Stimulated activated CD4-positive, alpha-beta T cell treated with anti-CD3 and anti-CD28 coated beads, Interleukin-12 subunit alpha, Interleukin-12 subunit beta, amount 100 ng/mL, for 4 hours (primary cell): ENCODE results near the gene STAT4.
A peak's percentile ranks its signal among the peaks of the same experiment; 100 is the strongest.

ENCODE experiments used
- DNase-seq: peaks from one replicate; pipeline ENCODE4 v3.0.0-alpha.2; 2020

The STAT4 gene

GRCh38 chr2:191144217-191144616, 6.6 kb downstream of the STAT4 start:
- no peak for DNase-seq

GRCh38 chr2:191143791-191144190, 7.0 kb downstream of the STAT4 start:
- no peak for DNase-seq

- DNase-seq = no peak
These were observed 21.9 kb downstream of the STAT4 start for GRCh38 chr2:191128911-191129304.

- DNase-seq = no peak
These were observed 22.5 kb downstream of the STAT4 start for GRCh38 chr2:191128172-191128910.

GRCh38 chr2:191127235-191127634, 23.6 kb downstream of the STAT4 start:
- DNase-seq = no peak

GRCh38 chr2:191126386-191127085, 24.3 kb downstream of the STAT4 start:
- DNase-seq = no peak

GRCh38 chr2:191125646-191126045, 25.1 kb downstream of the STAT4 start:
- DNase-seq = no peak

GRCh38 chr2:191122638-191123294, 28.0 kb downstream of the STAT4 start:
- no peak for DNase-seq

GRCh38 chr2:191117341-191117740, 33.5 kb downstream of the STAT4 start:
- DNase-seq = no peak

GRCh38 chr2:191115804-191116203, 35.0 kb downstream of the STAT4 start:
- no peak for DNase-seq

GRCh38 chr2:191115391-191115790, 35.4 kb downstream of the STAT4 start:
- peak; percentile 21 for DNase-seq

GRCh38 chr2:191114403-191114886, 36.3 kb downstream of the STAT4 start:
- peak; percentile 13 for DNase-seq

- DNase-seq = no peak
These were observed 37.0 kb downstream of the STAT4 start for GRCh38 chr2:191113761-191114160.

- DNase-seq = no peak
These were observed 38.3 kb downstream of the STAT4 start for GRCh38 chr2:191112448-191112901.

GRCh38 chr2:191109888-191110287, 40.9 kb downstream of the STAT4 start:
- no peak for DNase-seq

- no peak for DNase-seq
These were observed 42.5 kb downstream of the STAT4 start for GRCh38 chr2:191108331-191108730.

- no peak for DNase-seq
These were observed 45.7 kb downstream of the STAT4 start for GRCh38 chr2:191105082-191105481.

- no peak for DNase-seq
These were observed 47.0 kb downstream of the STAT4 start for GRCh38 chr2:191103774-191104173.

- DNase-seq = no peak
These were observed 50.6 kb downstream of the STAT4 start for GRCh38 chr2:191100216-191100615.

GRCh38 chr2:191087311-191087710, 63.5 kb downstream of the STAT4 start:
- DNase-seq = no peak

GRCh38 chr2:191086706-191087105, 64.1 kb downstream of the STAT4 start:
- no peak for DNase-seq

- no peak for DNase-seq
These were observed 67.3 kb downstream of the STAT4 start for GRCh38 chr2:191083540-191083939.

GRCh38 chr2:191082321-191082720, 68.5 kb downstream of the STAT4 start:
- no peak for DNase-seq
